H1 (cell line): ENCODE results near the gene TCERG1L. TPM values are rescaled to one million over a fixed set of nuclear protein-coding genes. Genes with fewer than 3 reads are reported as not detected.

Source experiments
- CTCF ChIA-PET: fragments of 300-600 bp; sonication (Branson Sonifier 250); formaldehyde crosslinking; loops from one replicate; lab custom pipeline; 2021; ENCODE audit not compliant: partially characterized antibody; lab: Charles Lee
- POLR2A ChIA-PET: fragments of 300-600 bp; sonication (Branson Sonifier 250); formaldehyde crosslinking; loops from one replicate; lab custom pipeline; 2021; ENCODE audit warnings: inconsistent platforms; ENCODE audit not compliant: partially characterized antibody; lab: Charles Lee
- DNase-seq, 2 experiments: peaks; one replicate each; pipeline versions ENCODE4 v3.0.0 to v3.0.0-alpha.2; 2010 to 2022; ENCODE audit warnings: low spot score in 2 of 2, low read depth in 1 of 2, mixed read lengths in 1 of 2
- FAIRE-seq: peaks from 2 replicates; lab custom pipeline; 2011; peaks lifted over from hg19 to GRCh38; lab: Jason Lieb, UNC
- H2AFZ ChIP-seq: 2 replicates; pipeline ENCODE4 v1.8.1; 2012; ENCODE audit warnings: low read length, inconsistent platforms
- H2AK5ac ChIP-seq: 2 replicates; pipeline ENCODE4 v1.6.1; 2013; ENCODE audit warnings: low read depth, low read length
- H2BK120ac ChIP-seq: replicated peaks from 2 replicates; pipeline ENCODE3; 2013; ENCODE audit warnings: low read depth, low read length, inconsistent platforms
- H2BK12ac ChIP-seq: 2 replicates; pipeline ENCODE4 v1.6.1; 2013; ENCODE audit warnings: low read depth, low read length
- H2BK15ac ChIP-seq: 2 replicates; pipeline ENCODE4 v1.6.1; 2013; ENCODE audit warnings: low read length
- H2BK20ac ChIP-seq: 2 replicates; pipeline ENCODE4 v1.6.1; 2013; ENCODE audit warnings: low read length
- H2BK5ac ChIP-seq: 2 replicates; pipeline ENCODE4 v1.6.1; 2013; ENCODE audit warnings: low read depth, low read length
- H3K14ac ChIP-seq: 2 replicates; pipeline ENCODE4 v1.6.1; 2013; ENCODE audit warnings: inconsistent platforms; ENCODE audit not compliant: insufficient read length
- H3K18ac ChIP-seq: 2 replicates; pipeline ENCODE4 v1.6.1; 2013; ENCODE audit warnings: low read length; ENCODE audit errors: extremely low read depth
- H3K23ac ChIP-seq: 2 replicates; pipeline ENCODE4 v1.6.1; 2013; ENCODE audit warnings: inconsistent platforms; ENCODE audit not compliant: insufficient read length
- H3K23me2 ChIP-seq: 2 replicates; pipeline ENCODE4 v1.6.1; 2013; ENCODE audit warnings: low read depth, low read length
- H3K27ac ChIP-seq: 2 replicates; pipeline ENCODE4 v1.6.1; 2011; ENCODE audit warnings: low read depth, low read length, inconsistent platforms
- H3K27me3 ChIP-seq, 4 experiments: replicated peaks in 1 of 4; 1 replicate in 1 of 4; 2 replicates in 3 of 4; pipeline versions ENCODE4 v1.6.1 to v1.8.1; 2011 to 2013; ENCODE audit warnings: low read length in 3 of 4, mild to moderate bottlenecking in 3 of 4, inconsistent platforms in 2 of 4, mixed read lengths in 2 of 4, moderate library complexity in 1 of 4; ENCODE audit not compliant: control insufficient read depth in 3 of 4, insufficient read depth in 3 of 4; ENCODE audit errors: extremely low read depth in 1 of 4
- H3K36me3 ChIP-seq, 4 experiments: 2 replicates each; pipeline versions ENCODE4 v1.6.1 to v1.8.1; 2011 to 2013; ENCODE audit warnings: mild to moderate bottlenecking in 4 of 4, low read length in 3 of 4, moderate library complexity in 2 of 4, control low read depth in 1 of 4, inconsistent platforms in 1 of 4; ENCODE audit not compliant: insufficient read depth in 4 of 4, control insufficient read depth in 2 of 4
- H3K4ac ChIP-seq: replicated peaks from 2 replicates; pipeline ENCODE3; 2013; ENCODE audit warnings: low read length, low read depth, mixed read lengths, inconsistent platforms; ENCODE audit not compliant: insufficient read length
- H3K4me1 ChIP-seq, 4 experiments: replicated peaks in 1 of 4; 1 replicate in 1 of 4; 2 replicates in 3 of 4; pipeline versions ENCODE4 v1.6.1 to v1.8.1; 2011 to 2013; ENCODE audit warnings: low read length in 3 of 4, inconsistent platforms in 2 of 4, mixed read lengths in 1 of 4; ENCODE audit not compliant: insufficient read depth in 4 of 4, control insufficient read depth in 3 of 4
- H3K4me2 ChIP-seq, 2 experiments: 2 replicates each; pipeline versions ENCODE4 v1.6.1 to v1.8.1; 2011 to 2013; ENCODE audit warnings: low read depth in 2 of 2, low read length in 2 of 2, control low read depth in 1 of 2, inconsistent platforms in 1 of 2, mild to moderate bottlenecking in 1 of 2; ENCODE audit not compliant: insufficient read depth in 1 of 2
- H3K4me3 ChIP-seq, 4 experiments: fragments of 200-600, 300-600 bp in 1 of 4; sonication (generic), shearing (Covaris generic), sonication (Bioruptor Twin) in 1 of 4; 2 replicates each; pipeline versions ENCODE4 v1.5.1 to v1.8.1; 2011 to 2016; ENCODE audit warnings: low read length in 4 of 4, low read depth in 3 of 4, control low read depth in 2 of 4, inconsistent platforms in 2 of 4, mild to moderate bottlenecking in 2 of 4, mixed read lengths in 1 of 4, moderate library complexity in 1 of 4; ENCODE audit not compliant: insufficient read depth in 2 of 4; ENCODE audit errors: extremely low read depth in 1 of 4
- H3K56ac ChIP-seq: replicated peaks from 2 replicates; pipeline ENCODE3; 2013; ENCODE audit warnings: low read depth, mild to moderate bottlenecking, mixed read lengths, low read length, inconsistent platforms; ENCODE audit not compliant: insufficient read length
- H3K79me1 ChIP-seq: 2 replicates; pipeline ENCODE4 v1.6.1; 2013; ENCODE audit warnings: low read depth, low read length, control low read depth
- H3K79me2 ChIP-seq, 2 experiments: 2 replicates each; pipeline versions ENCODE4 v1.6.1 to v1.8.1; 2012 to 2013; ENCODE audit warnings: low read length in 2 of 2, mild to moderate bottlenecking in 2 of 2, inconsistent platforms in 1 of 2; ENCODE audit not compliant: insufficient read depth in 2 of 2, control insufficient read depth in 1 of 2
- H3K9ac ChIP-seq, 4 experiments: replicated peaks in 1 of 4; 1 replicate in 1 of 4; 2 replicates in 3 of 4; pipeline versions ENCODE4 v1.6.1 to v1.8.1; 2011 to 2013; ENCODE audit warnings: low read depth in 3 of 4, low read length in 3 of 4, control low read depth in 2 of 4, mild to moderate bottlenecking in 2 of 4, moderate library complexity in 2 of 4, inconsistent platforms in 1 of 4; ENCODE audit errors: extremely low read depth in 1 of 4
- H3K9me3 ChIP-seq, 2 experiments: 2 replicates each; pipeline versions ENCODE4 v1.6.1 to v1.8.1; 2012 to 2013; ENCODE audit warnings: mild to moderate bottlenecking in 2 of 2, moderate library complexity in 2 of 2, control low read depth in 1 of 2, inconsistent platforms in 1 of 2, low read depth in 1 of 2, low read length in 1 of 2, mixed read lengths in 1 of 2; ENCODE audit not compliant: insufficient read depth in 2 of 2
- H4K20me1 ChIP-seq, 2 experiments: replicated peaks in 1 of 2; 2 replicates each; pipeline versions ENCODE3 to v1.8.1; 2011 to 2013; ENCODE audit warnings: inconsistent platforms in 2 of 2, low read length in 2 of 2, mild to moderate bottlenecking in 1 of 2; ENCODE audit not compliant: insufficient read depth in 2 of 2, control insufficient read depth in 1 of 2
- H4K5ac ChIP-seq: 2 replicates; pipeline ENCODE4 v1.6.1; 2013; ENCODE audit warnings: low read length, low read depth, mixed read lengths, inconsistent platforms; ENCODE audit not compliant: insufficient read length
- H4K8ac ChIP-seq: 2 replicates; pipeline ENCODE4 v1.8.0; 2013; ENCODE audit warnings: mild to moderate bottlenecking, moderate library complexity, low read length, inconsistent platforms; ENCODE audit not compliant: insufficient read depth; ENCODE audit errors: extremely low read depth
- H4K91ac ChIP-seq: replicated peaks from 2 replicates; pipeline ENCODE3; 2013; ENCODE audit warnings: low read length, mixed read lengths, inconsistent platforms; ENCODE audit not compliant: insufficient read length
- CTCF ChIP-seq, 3 experiments: IDR thresholded peaks; 1 replicate in 2 of 3; 2 replicates in 1 of 3; pipeline versions ENCODE4 v1.5.1 to v1.6.1; 2011; ENCODE audit warnings: low read length in 3 of 3, mild to moderate bottlenecking in 3 of 3, inconsistent platforms in 2 of 3, low read depth in 1 of 3, moderate library complexity in 1 of 3; ENCODE audit not compliant: insufficient read depth in 1 of 3; ENCODE audit errors: control extremely low read depth in 1 of 3
- SIRT6 ChIP-seq: IDR thresholded peaks from one replicate; pipeline ENCODE4 v1.7.1; 2012; ENCODE audit warnings: low read length, inconsistent platforms
- TAF1 ChIP-seq: IDR thresholded peaks from 2 replicates; pipeline ENCODE4 v1.6.1; 2011; ENCODE audit warnings: mild to moderate bottlenecking, low read depth, low read length
- ZNF274 ChIP-seq: IDR thresholded peaks from 2 replicates; pipeline ENCODE4 v1.7.0; 2012; ENCODE audit warnings: low read length, borderline replicate concordance; ENCODE audit errors: extremely low read depth
- WGBS, 2 experiments: shearing (Covaris generic) in 1 of 2; methylation state at CpG; one replicate each; pipeline versions ENCODE4 v1.1.6 to v1.1.7; 2013 to 2015; ENCODE audit warnings: low lambda C conversion rate in 2 of 2, mixed read lengths in 2 of 2, inconsistent platforms in 1 of 2, low coverage in 1 of 2, missing lambda C conversion rate in 1 of 2; ENCODE audit not compliant: insufficient replicate concordance in 2 of 2, insufficient coverage in 1 of 2, insufficient read length in 1 of 2; ENCODE audit errors: extremely low coverage in 1 of 2, missing lambda C conversion rate in 1 of 2; 5-methylcytosine and 5-hydroxymethylcytosine counted together
- polyA plus RNA-seq, 7 experiments: library from polyadenylated mRNA; depleted of rRNA in 3 of 7; stranded (reverse) in 5 of 7; unstranded in 2 of 7; fragments of >200 nt in 5 of 7; fragments of 200-250 nt in 2 of 7; gene quantifications; 1 replicate in 5 of 7; 2 replicates in 1 of 7; 4 replicates in 1 of 7; pipeline versions ENCODE4 v1.2.1 to v1.2.3, GENCODE V29; 2011 to 2013; ENCODE audit warnings: missing spikeins in 2 of 7, mixed read lengths in 2 of 7
- total RNA-seq: library from RNA; stranded (reverse); fragmentation: NEBNext Ultra II Directional; extraction: Animal tissue kit (Norgen Biotek cat#: 25700); gene quantifications from 2 replicates; pipeline ENCODE4 v1.2.1, GENCODE V29; 2021

The TCERG1L gene
- total and polyA plus RNA-seq, 2 of the 8 experiments (the other 6 are each of a cell fraction or from before 2014, with no cell fraction given): 3.9 to 6.9 TPM

- no peak overlapping the region for H4K8ac ChIP-seq
- peaks cover 14% of the 10 kb centered on the region; the same call in 1 of the 2 replicates for H3K23me2 ChIP-seq
- no peak overlapping the region for H3K18ac ChIP-seq
- no peak overlapping the region for H3K56ac ChIP-seq
- H4K5ac ChIP-seq: no peak overlapping the region
- H2BK5ac ChIP-seq: no peak overlapping the region
- no peaks in the 10 kb centered on the region for H3K9me3 ChIP-seq
- H3K4me2 ChIP-seq: no peak overlapping the region
- H2AK5ac ChIP-seq: no peak overlapping the region
- no peak overlapping the region for H2BK15ac ChIP-seq
- ChIA-PET CTCF (interaction anchor here (1.0 to 1.1 kb wide), 2 partner anchors 227 to 374 kb away, joined by 3 read pairs; no protein-coding TSS in a partner anchor), POLR2A (no interaction called here)
- 89% methylated on average over 9 of the region's 9 CpGs; no CpG with 5 or more reads in 1 of the 2 experiments for WGBS, 2 experiments
- H2AFZ ChIP-seq: no peak overlapping the region
- H3K27me3 ChIP-seq: peaks cover 0 to 11% (median 6%) of the 10 kb centered on the region in 4 experiments; a peak in 6 of 7 replicates
- H3K79me2 ChIP-seq: no peaks in the 10 kb centered on the region
- TF ChIP-seq SIRT6 (no peak), CTCF (IDR thresholded peaks at IDR 0.05; ENCODE audit: control extremely low read depth in 1 of 3, insufficient read depth in 1 of 3, low read depth in 1 of 3, low read length in 3 of 3) (no peak), ZNF274 (no peak), TAF1 (no peak)
- no peak overlapping the region for H3K27ac ChIP-seq
- no peak overlapping the region for H2BK120ac ChIP-seq
- H3K4ac ChIP-seq: no peak overlapping the region
- H3K14ac ChIP-seq: no peak overlapping the region
- no peak overlapping the region for H3K23ac ChIP-seq
- no peak overlapping the region for H3K4me3 ChIP-seq
- no peaks in the 10 kb centered on the region for H4K20me1 ChIP-seq
- no peaks in the 10 kb centered on the region for H3K36me3 ChIP-seq
- FAIRE-seq: no peak
- no peak overlapping the region for H4K91ac ChIP-seq
- H3K79me1 ChIP-seq: no peaks in the 10 kb centered on the region
- no peak overlapping the region for H3K9ac ChIP-seq
- no peak overlapping the region for H2BK12ac ChIP-seq
- peaks cover 3 to 9% (median 3%) of the 10 kb centered on the region in 4 experiments; a peak in 6 of 7 replicates for H3K4me1 ChIP-seq
- no peak overlapping the region for H2BK20ac ChIP-seq
- DNase-seq: no peak
These were observed 3.8 kb upstream of the TCERG1L start for GRCh38 chr10:131315344-131315743.
